ENCODE data around the gene PIWIL1. TPM values are rescaled to one million over a fixed set of nuclear protein-coding genes. Genes with fewer than 3 reads are reported as not detected.

The PIWIL1 gene
- total and polyA plus RNA-seq, 10 donors: 0.03 to 3.5 (median 0.61) TPM; not detected in 1

- DNase-seq: no peak
- no peaks in the 10 kb centered on the region for H3K36me3 ChIP-seq
- intact Hi-C loops (cut with DNase I; ENCODE audit: low total_unique reads): no loop called here
- 76 to 84% (median 81%) methylated on average over 14 of the region's 14 CpGs for WGBS, 5 donors
- no peak overlapping the region for H3K27ac ChIP-seq
- no peak for TF ChIP-seq POLR2AphosphoS5 (IDR thresholded peaks at IDR 0.05)
- TF ChIP-seq POLR2A (IDR thresholded peaks at IDR 0.05): no peak
- TF ChIP-seq CTCF (IDR thresholded peaks at IDR 0.05 in 8 of 11, conservative IDR thresholded peaks at IDR 0.05 in 3 of 11): no peak
- H3K4me1 ChIP-seq: peaks cover 0 to 4% (median 0%) of the 10 kb centered on the region in 6 donors
- peaks cover 0 to 25% (median 7%) of the 10 kb centered on the region in 7 donors for H3K27me3 ChIP-seq (replicated peaks in 1 of 7)
- H3K4me3 ChIP-seq: no peak overlapping the region
- H3K9me3 ChIP-seq: no peaks in the 10 kb centered on the region
These were observed 6.5 kb upstream of the PIWIL1 start for GRCh38 chr12:130331146-130331545.

GRCh38 chr12:130333341-130333740 is 4.3 kb upstream of the PIWIL1 start:
- H3K27ac ChIP-seq: no peak overlapping the region
- peaks cover 0 to 4% (median 0%) of the 10 kb centered on the region in 6 donors for H3K4me1 ChIP-seq
- intact Hi-C loops (cut with DNase I; ENCODE audit: low total_unique reads): no loop called here
- H3K27me3 ChIP-seq (replicated peaks in 1 of 7): peaks cover 0 to 25% (median 7%) of the 10 kb centered on the region in 7 donors
- H3K9me3 ChIP-seq: no peaks in the 10 kb centered on the region
- H3K4me3 ChIP-seq: no peak overlapping the region
- TF ChIP-seq POLR2AphosphoS5 (IDR thresholded peaks at IDR 0.05) (no peak), POLR2A (IDR thresholded peaks at IDR 0.05) (no peak)
- no peaks in the 10 kb centered on the region for H3K36me3 ChIP-seq
- 64 to 87% (median 72%) methylated on average over 9 to 10 of the region's 10 CpGs for WGBS, 5 donors
- DNase-seq: no peak

GRCh38 chr12:130334399-130334798 is 3.3 kb upstream of the PIWIL1 start:
- intact Hi-C loops (cut with DNase I; ENCODE audit: low total_unique reads): no loop called here
- no peak for TF ChIP-seq POLR2AphosphoS5 (IDR thresholded peaks at IDR 0.05)
- TF ChIP-seq CTCF (IDR thresholded peaks at IDR 0.05 in 8 of 11, conservative IDR thresholded peaks at IDR 0.05 in 3 of 11): no peak
- TF ChIP-seq POLR2A (IDR thresholded peaks at IDR 0.05): no peak
- Histone ChIP-seq H3K27me3 (replicated peaks in 1 of 7) (peaks cover 0 to 34% (median 14%) of the 10 kb centered on the region in 7 donors), H3K4me3 (no peak overlapping the region), H3K4me1 (peaks cover 0 to 9% (median 0%) of the 10 kb centered on the region in 6 donors), H3K36me3 (no peaks in the 10 kb centered on the region), H3K9me3 (peaks cover 0 to 4% (median 0%) of the 10 kb centered on the region in 8 donors), H3K27ac (no peak overlapping the region)
- DNase-seq: no peak
- WGBS, 5 donors: 63 to 75% (median 68%) methylated on average over 8 of the region's 8 CpGs

- Histone ChIP-seq H3K36me3 (no peaks in the 10 kb centered on the region), H3K4me1 (peaks cover 0 to 9% (median 0%) of the 10 kb centered on the region in 6 donors), H3K27me3 (replicated peaks in 1 of 7) (peaks cover 0 to 39% (median 16%) of the 10 kb centered on the region in 7 donors), H3K27ac (no peak overlapping the region), H3K9me3 (peaks cover 0 to 4% (median 0%) of the 10 kb centered on the region in 8 donors), H3K4me3 (no peak overlapping the region)
- 29 to 41% (median 38%) methylated on average over 15 of the region's 15 CpGs for WGBS, 5 donors
- DNase-seq: no peak
- no peak for TF ChIP-seq POLR2AphosphoS5 (IDR thresholded peaks at IDR 0.05)
- TF ChIP-seq CTCF (IDR thresholded peaks at IDR 0.05 in 8 of 11, conservative IDR thresholded peaks at IDR 0.05 in 3 of 11): no peak
- TF ChIP-seq POLR2A (IDR thresholded peaks at IDR 0.05): no peak
- intact Hi-C loops (cut with DNase I; ENCODE audit: low total_unique reads): loop anchor here (5.0 kb wide), 1 partner anchor 288 kb away; no protein-coding TSS in a partner anchor
These were observed 2.8 kb upstream of the PIWIL1 start for GRCh38 chr12:130334937-130335336.

Data from spleen (tissue), 11 donors.